Adrenal gland (tissue), 5 donors: Measurements from ENCODE around the gene CUEDC2.

Source experiments
- POLR2A ChIP-seq, 2 donors: fragments of 450-650 bp; IDR thresholded peaks; one replicate each; pipeline ENCODE4 v1.6.1; 2017; ENCODE audit warnings: antibody characterized with exemption in 2 of 2, mild to moderate bottlenecking in 2 of 2, moderate library complexity in 1 of 2
- TF ChIP-seq, protein P1 (sequence below), 6 experiments: fragments of 450-650 bp in 4 of 6; fragments of 200-600 bp in 2 of 6; sonication (generic) in 1 of 6; IDR thresholded peaks; 1 replicate in 5 of 6; 2 replicates in 1 of 6; pipeline versions ENCODE4 v1.5.1 to v1.8.0; 2016 to 2021; ENCODE audit warnings: antibody characterized with exemption in 6 of 6, mild to moderate bottlenecking in 2 of 6, moderate library complexity in 1 of 6
- donor health status: DM: no; HTN: no; CAD: no.

DNA sequence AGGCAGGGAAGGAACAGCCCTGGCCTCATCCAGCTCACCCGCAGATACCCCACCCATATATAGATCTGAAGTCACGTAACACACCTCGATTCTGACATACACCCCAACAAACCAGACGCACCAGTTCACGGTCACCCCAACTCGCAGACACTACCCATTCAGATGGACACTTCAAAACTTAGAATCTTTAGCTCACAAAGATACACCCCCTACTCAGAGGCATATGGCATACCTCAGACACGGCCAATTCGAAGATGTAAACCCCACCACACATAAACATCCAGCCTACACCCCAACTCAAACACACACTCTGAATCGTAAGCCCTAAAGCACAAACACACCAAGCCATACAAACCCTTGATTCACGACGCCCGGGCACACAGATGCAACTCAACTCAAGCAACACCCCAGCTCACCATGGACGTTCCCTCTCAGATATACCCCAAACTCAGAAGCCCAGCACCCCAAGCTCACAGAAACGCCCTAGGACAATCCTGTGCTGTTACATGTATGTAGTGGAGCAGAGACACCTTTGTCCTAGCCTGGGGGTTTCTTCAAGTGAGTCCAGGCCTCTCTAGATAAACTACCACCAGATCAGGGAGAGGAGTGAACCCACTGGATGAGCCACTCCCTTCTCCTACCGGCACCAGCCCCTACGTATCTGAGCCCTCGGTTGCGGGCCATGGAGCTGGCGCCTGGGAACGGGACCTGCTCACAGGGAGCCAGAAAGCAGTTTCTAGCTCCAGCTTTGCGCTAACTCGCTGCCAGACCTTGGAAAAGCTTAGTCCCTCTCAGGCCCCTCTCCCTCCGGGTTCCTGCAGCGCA, 22.6 kb downstream of the CUEDC2 start:
- TF ChIP-seq, protein P1, sequence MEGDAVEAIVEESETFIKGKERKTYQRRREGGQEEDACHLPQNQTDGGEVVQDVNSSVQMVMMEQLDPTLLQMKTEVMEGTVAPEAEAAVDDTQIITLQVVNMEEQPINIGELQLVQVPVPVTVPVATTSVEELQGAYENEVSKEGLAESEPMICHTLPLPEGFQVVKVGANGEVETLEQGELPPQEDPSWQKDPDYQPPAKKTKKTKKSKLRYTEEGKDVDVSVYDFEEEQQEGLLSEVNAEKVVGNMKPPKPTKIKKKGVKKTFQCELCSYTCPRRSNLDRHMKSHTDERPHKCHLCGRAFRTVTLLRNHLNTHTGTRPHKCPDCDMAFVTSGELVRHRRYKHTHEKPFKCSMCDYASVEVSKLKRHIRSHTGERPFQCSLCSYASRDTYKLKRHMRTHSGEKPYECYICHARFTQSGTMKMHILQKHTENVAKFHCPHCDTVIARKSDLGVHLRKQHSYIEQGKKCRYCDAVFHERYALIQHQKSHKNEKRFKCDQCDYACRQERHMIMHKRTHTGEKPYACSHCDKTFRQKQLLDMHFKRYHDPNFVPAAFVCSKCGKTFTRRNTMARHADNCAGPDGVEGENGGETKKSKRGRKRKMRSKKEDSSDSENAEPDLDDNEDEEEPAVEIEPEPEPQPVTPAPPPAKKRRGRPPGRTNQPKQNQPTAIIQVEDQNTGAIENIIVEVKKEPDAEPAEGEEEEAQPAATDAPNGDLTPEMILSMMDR (IDR thresholded peaks at IDR 0.05) = no peak
- TF ChIP-seq POLR2A (IDR thresholded peaks at IDR 0.05) = no peak
